ENCODE measurements around the gene RAP1GDS1. TPM values are rescaled to one million over a fixed set of nuclear protein-coding genes. Genes with fewer than 3 reads are reported as not detected.

Gene RAP1GDS1
- total and polyA plus RNA-seq, 8 donors: 30.7 to 49.1 (median 35.3) TPM

GRCh38 chr4:98482847-98483806, 221.9 kb downstream of the RAP1GDS1 start:
- TF ChIP-seq CTCF (IDR thresholded peaks at IDR 0.05): no peak
- Histone ChIP-seq H3K27me3 (no peaks in the 10 kb centered on the region), H3K9me3 (no peaks in the 10 kb centered on the region), H3K36me3 (no peaks in the 10 kb centered on the region), H3K27ac (no peak overlapping the region), H3K4me3 (no peak overlapping the region), H3K4me1 (no peaks in the 10 kb centered on the region)
- intact Hi-C loops (cut with DNase I): no loop called here
- ATAC-seq (no peak), DNase-seq (no peak)

- Histone ChIP-seq H3K4me1 (no peaks in the 10 kb centered on the region), H3K27me3 (no peaks in the 10 kb centered on the region), H3K4me3 (no peak overlapping the region), H3K9me3 (no peaks in the 10 kb centered on the region), H3K36me3 (no peaks in the 10 kb centered on the region), H3K27ac (no peak overlapping the region)
- no peak for TF ChIP-seq CTCF (IDR thresholded peaks at IDR 0.05)
- DNase-seq: no peak
- intact Hi-C loops (cut with DNase I): no loop called here
- ATAC-seq: no peak
These were observed 222.8 kb downstream of the RAP1GDS1 start for GRCh38 chr4:98484031-98484430.

GRCh38 chr4:98485816-98486345, 224.7 kb downstream of the RAP1GDS1 start:
- DNase-seq: no peak
- no peaks in the 10 kb centered on the region for H3K9me3 ChIP-seq
- H3K27me3 ChIP-seq: no peaks in the 10 kb centered on the region
- H3K36me3 ChIP-seq: no peaks in the 10 kb centered on the region
- no peak overlapping the region for H3K4me3 ChIP-seq
- intact Hi-C loops (cut with DNase I): no loop called here
- no peaks in the 10 kb centered on the region for H3K4me1 ChIP-seq
- no peak for TF ChIP-seq CTCF (IDR thresholded peaks at IDR 0.05)
- H3K27ac ChIP-seq: no peak overlapping the region
- no peak for ATAC-seq

- ATAC-seq (no peak), DNase-seq (no peak)
- Histone ChIP-seq H3K27ac (no peak overlapping the region), H3K4me1 (no peaks in the 10 kb centered on the region), H3K27me3 (no peaks in the 10 kb centered on the region), H3K4me3 (no peak overlapping the region), H3K36me3 (no peaks in the 10 kb centered on the region), H3K9me3 (no peaks in the 10 kb centered on the region)
- no peak for TF ChIP-seq CTCF (IDR thresholded peaks at IDR 0.05)
- intact Hi-C loops (cut with DNase I): no loop called here
These were observed 229.1 kb downstream of the RAP1GDS1 start for GRCh38 chr4:98490251-98490650.

- intact Hi-C loops (cut with DNase I): no loop called here
- no peak for TF ChIP-seq CTCF (IDR thresholded peaks at IDR 0.05)
- no peak for DNase-seq
- no peak overlapping the region for H3K4me3 ChIP-seq
- no peak overlapping the region for H3K27ac ChIP-seq
- H3K27me3 ChIP-seq: no peaks in the 10 kb centered on the region
- H3K9me3 ChIP-seq: no peaks in the 10 kb centered on the region
- peak; percentile 24 for ATAC-seq
- H3K4me1 ChIP-seq: no peaks in the 10 kb centered on the region
- no peaks in the 10 kb centered on the region for H3K36me3 ChIP-seq
These were observed 230.8 kb downstream of the RAP1GDS1 start for GRCh38 chr4:98491899-98492559.
